ENCODE data around the gene GNAI2.

The GNAI2 gene

GRCh38 chr3:50293079-50293801, 57.2 kb downstream of the GNAI2 start:
- TF ChIP-seq NFIC (IDR thresholded peaks at IDR 0.05) (no peak), RAD21 (IDR thresholded peaks at IDR 0.05; ENCODE audit: low read depth) (no peak), CREB1 (IDR thresholded peaks at IDR 0.05; ENCODE audit: low read depth) (no peak), YY1 (IDR thresholded peaks at IDR 0.05; ENCODE audit: low read depth) (no peak), TCF12 (IDR thresholded peaks at IDR 0.05; ENCODE audit: low read depth) (no peak), CEBPB (IDR thresholded peaks at IDR 0.05) (no peak), TEAD4 (IDR thresholded peaks at IDR 0.05) (no peak), REST (IDR thresholded peaks at IDR 0.05; ENCODE audit: low read depth) (no peak)

GRCh38 chr3:50294089-50294488, 58.1 kb downstream of the GNAI2 start:
- TF ChIP-seq RAD21 (IDR thresholded peaks at IDR 0.05; ENCODE audit: low read depth) (no peak), EGR1 (IDR thresholded peaks at IDR 0.05) (no peak), REST (IDR thresholded peaks at IDR 0.05; ENCODE audit: low read depth) (no peak), NFIC (IDR thresholded peaks at IDR 0.05) (no peak), TEAD4 (IDR thresholded peaks at IDR 0.05) (no peak), EP300 (IDR thresholded peaks at IDR 0.05; ENCODE audit: borderline replicate concordance) (no peak), TAF1 (IDR thresholded peaks at IDR 0.05; ENCODE audit: low read depth) (no peak), ZBTB7A (IDR thresholded peaks at IDR 0.05; ENCODE audit: low read depth) (no peak), TCF12 (IDR thresholded peaks at IDR 0.05; ENCODE audit: low read depth) (no peak), FOXM1 (IDR thresholded peaks at IDR 0.05; ENCODE audit: borderline replicate concordance, low read depth) (no peak), CREB1 (IDR thresholded peaks at IDR 0.05; ENCODE audit: low read depth) (no peak), CEBPB (IDR thresholded peaks at IDR 0.05) (no peak), YY1 (IDR thresholded peaks at IDR 0.05; ENCODE audit: low read depth) (no peak), MAX (IDR thresholded peaks at IDR 0.05) (no peak)
- TF ChIP-seq, protein P1, sequence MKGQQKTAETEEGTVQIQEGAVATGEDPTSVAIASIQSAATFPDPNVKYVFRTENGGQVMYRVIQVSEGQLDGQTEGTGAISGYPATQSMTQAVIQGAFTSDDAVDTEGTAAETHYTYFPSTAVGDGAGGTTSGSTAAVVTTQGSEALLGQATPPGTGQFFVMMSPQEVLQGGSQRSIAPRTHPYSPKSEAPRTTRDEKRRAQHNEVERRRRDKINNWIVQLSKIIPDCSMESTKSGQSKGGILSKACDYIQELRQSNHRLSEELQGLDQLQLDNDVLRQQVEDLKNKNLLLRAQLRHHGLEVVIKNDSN (IDR thresholded peaks at IDR 0.05), result no peak

- no peak for TF ChIP-seq EGR1 (IDR thresholded peaks at IDR 0.05)
Observed at GRCh38 chr3:50294492-50295403, 58.7 kb downstream of the GNAI2 start.

DNA sequence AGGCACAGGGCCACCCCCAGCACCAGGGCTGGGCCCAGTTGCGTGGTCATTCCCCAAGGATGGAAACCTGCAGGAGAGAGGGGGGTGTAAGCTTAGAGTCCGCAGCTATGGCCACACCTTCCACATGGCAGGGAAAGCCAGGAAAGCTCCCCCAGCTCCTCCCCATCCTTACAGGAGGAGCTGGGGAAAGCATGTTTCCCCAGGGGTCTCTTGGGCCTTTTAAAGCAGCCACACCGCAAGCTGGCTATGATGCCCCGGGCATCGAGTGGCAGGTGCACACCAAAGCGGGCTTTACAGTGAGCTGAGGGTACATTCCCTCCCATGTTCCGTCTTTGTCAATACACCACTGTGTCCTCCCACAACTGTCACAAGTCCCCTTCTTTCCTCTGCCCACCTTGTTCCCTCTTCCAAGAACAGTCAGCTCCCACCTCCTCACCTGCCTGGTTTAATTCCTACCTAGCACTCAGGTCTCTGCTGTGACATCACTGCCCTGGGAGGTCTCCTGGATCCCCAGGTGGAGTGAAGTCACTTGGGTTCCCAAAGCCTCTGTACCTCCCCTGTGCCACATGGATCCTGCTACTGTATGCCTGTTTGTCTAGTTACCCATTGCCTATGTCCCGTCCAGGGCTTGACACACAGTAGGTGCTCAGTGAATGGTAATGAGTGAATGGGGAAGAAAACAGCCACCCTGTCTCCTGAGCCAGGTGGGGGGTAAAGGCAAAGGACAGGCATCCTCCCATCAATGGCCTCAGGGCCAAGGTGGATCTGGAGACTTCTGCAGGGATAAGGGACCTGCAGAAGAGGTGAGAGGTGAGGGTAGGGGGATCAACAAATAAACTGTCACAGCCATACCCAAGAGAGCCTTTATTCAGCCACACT, 59.8 kb downstream of the GNAI2 start:
- no peak for TF ChIP-seq NFIC (IDR thresholded peaks at IDR 0.05)
- no peak for TF ChIP-seq TCF12 (IDR thresholded peaks at IDR 0.05; ENCODE audit: low read depth)
- no peak for TF ChIP-seq EP300 (IDR thresholded peaks at IDR 0.05; ENCODE audit: borderline replicate concordance)
- TF ChIP-seq MAX (IDR thresholded peaks at IDR 0.05), result no peak
- TF ChIP-seq CEBPB (IDR thresholded peaks at IDR 0.05), result no peak
- TF ChIP-seq FOXM1 (IDR thresholded peaks at IDR 0.05; ENCODE audit: borderline replicate concordance, low read depth), result no peak
- TF ChIP-seq, protein P1 (IDR thresholded peaks at IDR 0.05), result no peak
- no peak for TF ChIP-seq YY1 (IDR thresholded peaks at IDR 0.05; ENCODE audit: low read depth)
- TF ChIP-seq REST (IDR thresholded peaks at IDR 0.05; ENCODE audit: low read depth), result no peak
- no peak for TF ChIP-seq CREB1 (IDR thresholded peaks at IDR 0.05; ENCODE audit: low read depth)
- TF ChIP-seq EGR1 (IDR thresholded peaks at IDR 0.05), result no peak
